HepG2 (cell line): ENCODE data around the gene CACNA1D. TPM values are rescaled to one million over a fixed set of nuclear protein-coding genes. Genes with fewer than 3 reads are reported as not detected.

Source experiments
- ARNT2 ChIP-seq: sonication (generic); formaldehyde crosslinking; IDR thresholded peaks from 2 replicates; pipeline ENCODE4 v1.8.0; 2022; ENCODE audit warnings: mild to moderate bottlenecking, low read depth, missing genetic modification reagents, moderate library complexity
- DRAP1 ChIP-seq: IDR thresholded peaks from 2 replicates; pipeline ENCODE4 v1.6.1; 2016; ENCODE audit warnings: missing genetic modification reagents, missing compliant biosample characterization
- EEA1 ChIP-seq: sonication (generic); formaldehyde crosslinking; IDR thresholded peaks from 2 replicates; pipeline ENCODE4 v1.5.1; 2020; ENCODE audit warnings: mild to moderate bottlenecking, missing genetic modification reagents, borderline replicate concordance
- ELK4 ChIP-seq: sonication (generic); formaldehyde crosslinking; IDR thresholded peaks from 2 replicates; pipeline ENCODE4 v1.9.0; 2021; ENCODE audit warnings: missing genetic modification reagents, borderline replicate concordance
- HDAC2 ChIP-seq: sonication (generic); formaldehyde crosslinking; IDR thresholded peaks from 2 replicates; pipeline ENCODE4 v1.4.0; 2020; ENCODE audit warnings: missing genetic modification reagents
- HNF4G ChIP-seq, 2 experiments: sonication (generic) in 1 of 2; formaldehyde crosslinking in 1 of 2; IDR thresholded peaks; 2 replicates each; pipeline versions ENCODE4 v1.4.0 to v1.6.1; 2011 to 2020; ENCODE audit warnings: borderline replicate concordance in 2 of 2, low read depth in 2 of 2, mild to moderate bottlenecking in 2 of 2, low read length in 1 of 2, missing genetic modification reagents in 1 of 2, moderate library complexity in 1 of 2
- MTA1 ChIP-seq: sonication (generic); formaldehyde crosslinking; IDR thresholded peaks from 2 replicates; pipeline ENCODE4 v1.4.0; 2020; ENCODE audit warnings: missing genetic modification reagents, mild to moderate bottlenecking, borderline replicate concordance
- PHF21A ChIP-seq: sonication (generic); formaldehyde crosslinking; IDR thresholded peaks from 2 replicates; pipeline ENCODE4 v1.5.0; 2020; ENCODE audit warnings: mild to moderate bottlenecking, missing genetic modification reagents
- POLR2A ChIP-seq, 2 experiments: IDR thresholded peaks; 2 replicates each; pipeline ENCODE4 v1.6.1; 2011; ENCODE audit warnings: low read depth in 2 of 2, low read length in 2 of 2, mild to moderate bottlenecking in 1 of 2, moderate library complexity in 1 of 2; ENCODE audit not compliant: insufficient read depth in 1 of 2
- STAT6 ChIP-seq: sonication (generic); formaldehyde crosslinking; IDR thresholded peaks from 2 replicates; pipeline ENCODE4 v1.4.0; 2020; ENCODE audit warnings: missing genetic modification reagents, mild to moderate bottlenecking, borderline replicate concordance
- THAP11 ChIP-seq: IDR thresholded peaks from 2 replicates; pipeline ENCODE4 v1.6.1; 2016; ENCODE audit warnings: missing biosample characterization, missing genetic modification reagents
- ZNF234 ChIP-seq: sonication (generic); formaldehyde crosslinking; conservative IDR thresholded peaks from 2 replicates; pipeline ENCODE4 v1.5.1; 2020; ENCODE audit warnings: mild to moderate bottlenecking, missing genetic modification reagents
- ZNF407 ChIP-seq: sonication (generic); formaldehyde crosslinking; IDR thresholded peaks from one replicate; pipeline ENCODE4 v1.5.1; 2020; ENCODE audit warnings: mild to moderate bottlenecking, missing genetic modification reagents; ENCODE audit errors: not compliant biosample characterization
- ZNF572 ChIP-seq: sonication (generic); formaldehyde crosslinking; IDR thresholded peaks from 2 replicates; pipeline ENCODE4 v1.5.1; 2020; ENCODE audit warnings: mild to moderate bottlenecking, missing genetic modification reagents
- ZNF615 ChIP-seq: sonication (generic); formaldehyde crosslinking; IDR thresholded peaks from 2 replicates; pipeline ENCODE4 v1.5.0; 2020; ENCODE audit warnings: mild to moderate bottlenecking, missing genetic modification reagents, borderline replicate concordance
- polyA plus RNA-seq, 8 experiments: library from polyadenylated mRNA; depleted of rRNA in 3 of 8; stranded (reverse) in 7 of 8; unstranded in 1 of 8; fragments of >200 nt; fragmentation: Illumina TruSeq in 4 of 8; extraction: Trizol in 4 of 8; gene quantifications; 2 replicates each; pipeline versions ENCODE4 v1.2.1 to v1.2.3, GENCODE V29; 2011 to 2016; ENCODE audit warnings: low read depth in 4 of 8, missing spikeins in 1 of 8, mixed read lengths in 1 of 8; ENCODE audit not compliant: insufficient read depth in 1 of 8
- total RNA-seq, 5 experiments: library from RNA; depleted of rRNA; stranded (reverse); fragments of >200 nt; fragmentation: Illumina TruSeq; extraction: Trizol; gene quantifications; 2 replicates each; pipeline ENCODE4 v1.2.3, GENCODE V29; 2016; ENCODE audit warnings: low read depth in 1 of 5

Gene CACNA1D
- total and polyA plus RNA-seq, 2 of the 13 experiments (the other 11 are each of a cell fraction or from before 2014, with no cell fraction given) = 0.26 to 0.38 TPM

GRCh38 chr3:53845103-53845880, 350.9 kb downstream of the CACNA1D start (continued):
- TF ChIP-seq MTA1 (CRISPR knock-in tag) (peak; percentile 2; the same call in 1 of the 2 replicates), DRAP1 (CRISPR knock-in tag) (no peak), ZNF572 (CRISPR knock-in tag) (peak; percentile 75; the same call in 1 of the 2 replicates), THAP11 (CRISPR knock-in tag) (no peak), POLR2A (IDR thresholded peaks at IDR 0.05; ENCODE audit: insufficient read depth in 1 of 2, low read depth in 2 of 2, low read length in 2 of 2) (peak in 1 of 2 experiments; percentile 2; a peak in 1 of 4 replicates), ZNF615 (CRISPR knock-in tag) (0 out of 2 replicates have a peak, but pooled peaks have one; percentile 53), STAT6 (CRISPR knock-in tag) (no peak; the same call in 1 of the 2 replicates), HNF4G (IDR thresholded peaks at IDR 0.05; ENCODE audit: borderline replicate concordance, low read depth, low read length) (0 out of 2 replicates have a peak, but pooled peaks have one; percentile 9), HNF4G (CRISPR knock-in tag; IDR thresholded peaks at IDR 0.05; ENCODE audit: borderline replicate concordance, low read depth) (no peak), ARNT2 (CRISPR knock-in tag) (0 out of 2 replicates have a peak, but pooled peaks have one; percentile 41), PHF21A (CRISPR knock-in tag) (peak; percentile 2; the same call in 1 of the 2 replicates), ELK4 (CRISPR knock-in tag) (peak; percentile 23; the same call in 1 of the 2 replicates), ZNF234 (CRISPR knock-in tag) (peak; percentile 59; the same call in 1 of the 2 replicates), EEA1 (CRISPR knock-in tag) (no peak), HDAC2 (0 out of 2 replicates have a peak, but pooled peaks have one; percentile 2), ZNF407 (CRISPR knock-in tag) (peak; percentile 63)
